GM19043 (cell line): ENCODE results near the gene GTPBP4.
A peak's percentile ranks its signal among the peaks of the same experiment; 100 is the strongest.

Source experiments
- ATAC-seq: cut with Tn5 transposase; IDR thresholded peaks from one replicate; pipeline ENCODE4 v1.9.1; 2021; ENCODE audit warnings: low read depth; ENCODE audit not compliant: unreplicated experiment

The GTPBP4 gene

GRCh38 chr10:987870-988666, at the start of gene GTPBP4:
Gene GTPBP4 (plus strand): TSS chr10:988434. CDS start chr10:988480, 46 bp downstream.
- peak; percentile 95 for ATAC-seq

GRCh38 chr10:938941-939678, 49.1 kb upstream of the GTPBP4 start:
- ATAC-seq, result no peak

DNA sequence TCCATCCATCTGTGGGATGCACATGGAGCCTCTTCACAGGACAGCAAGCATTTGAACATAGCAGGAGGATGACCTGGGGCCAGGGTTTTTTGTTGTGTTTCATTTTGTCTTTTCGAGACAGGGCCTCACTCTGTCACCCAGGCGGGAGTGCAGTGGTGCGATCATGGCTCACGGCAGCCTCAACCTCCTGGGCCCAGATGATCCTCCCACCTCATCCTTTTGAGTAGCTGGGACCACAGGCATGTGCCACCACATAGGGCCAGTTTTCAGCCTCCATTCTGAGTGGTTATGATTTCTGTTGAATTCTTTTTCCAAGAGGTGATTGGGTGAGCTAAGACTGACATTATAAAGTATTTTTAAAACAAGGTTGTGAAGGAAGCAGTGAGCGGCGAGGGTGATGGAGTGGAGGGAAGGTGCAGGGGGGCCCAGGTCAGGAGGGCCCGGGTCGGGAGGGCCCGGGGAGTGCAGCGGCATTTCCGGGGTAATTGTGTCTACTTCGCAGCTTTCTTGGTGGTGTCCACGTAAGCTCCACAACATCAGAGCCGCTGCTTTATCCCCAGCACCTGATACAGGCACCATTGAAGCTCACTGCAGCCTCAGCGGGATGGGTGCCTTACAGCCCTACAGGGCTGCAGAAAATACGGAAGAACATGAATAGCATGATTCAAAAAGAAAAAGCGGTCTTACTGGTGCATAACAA, 44.8 kb upstream of the GTPBP4 start:
- no peak for ATAC-seq

GRCh38 chr10:944034-944831, 44.0 kb upstream of the GTPBP4 start:
- no peak for ATAC-seq

- no peak for ATAC-seq
Measured at GRCh38 chr10:945778-946177, 42.5 kb upstream of the GTPBP4 start.

- no peak for ATAC-seq
Measured at GRCh38 chr10:947051-947450, 41.2 kb upstream of the GTPBP4 start.

GRCh38 chr10:947881-948280, 40.4 kb upstream of the GTPBP4 start:
- ATAC-seq, result no peak

GRCh38 chr10:948347-948746, 39.9 kb upstream of the GTPBP4 start:
- no peak for ATAC-seq

DNA sequence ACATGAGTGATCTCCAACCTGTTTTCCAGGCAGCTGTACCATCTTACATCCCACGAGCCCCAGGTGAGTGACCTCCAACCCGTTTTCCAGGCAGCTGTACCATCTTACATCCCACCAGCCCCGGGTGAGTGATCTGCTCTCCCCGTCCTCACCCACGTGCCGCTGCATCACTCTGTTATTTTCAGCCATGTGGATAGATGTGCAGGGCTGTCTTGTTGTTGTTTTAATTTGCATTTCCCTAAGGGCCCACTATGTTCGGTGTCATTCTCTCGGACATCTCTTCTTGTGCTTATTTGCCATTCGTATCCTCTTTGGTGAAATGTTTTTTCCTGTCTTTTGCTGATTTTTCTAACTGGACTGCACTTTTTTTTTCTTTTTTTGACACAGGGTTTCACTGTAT, 38.8 kb upstream of the GTPBP4 start:
- ATAC-seq, result no peak

DNA sequence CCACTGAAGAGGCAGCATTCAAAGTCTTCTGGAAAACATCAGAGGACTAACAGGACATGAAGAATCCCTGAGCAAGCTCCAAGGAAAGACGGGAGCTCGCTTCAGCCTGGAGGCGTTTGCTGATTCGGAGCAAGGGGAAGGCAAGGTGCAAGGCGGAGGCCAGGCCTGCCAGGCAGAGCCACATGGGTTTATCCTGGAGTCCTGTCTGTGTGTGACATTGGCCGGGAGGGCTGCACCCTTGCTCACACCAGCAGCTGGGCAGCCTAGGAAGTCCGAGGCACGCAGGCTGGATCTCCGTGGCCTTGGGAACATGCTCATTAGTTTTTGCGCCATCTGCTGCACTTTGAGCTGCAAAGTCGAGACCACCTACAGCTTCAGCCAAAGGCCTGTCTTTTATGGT, 34.4 kb upstream of the GTPBP4 start:
- no peak for ATAC-seq

DNA sequence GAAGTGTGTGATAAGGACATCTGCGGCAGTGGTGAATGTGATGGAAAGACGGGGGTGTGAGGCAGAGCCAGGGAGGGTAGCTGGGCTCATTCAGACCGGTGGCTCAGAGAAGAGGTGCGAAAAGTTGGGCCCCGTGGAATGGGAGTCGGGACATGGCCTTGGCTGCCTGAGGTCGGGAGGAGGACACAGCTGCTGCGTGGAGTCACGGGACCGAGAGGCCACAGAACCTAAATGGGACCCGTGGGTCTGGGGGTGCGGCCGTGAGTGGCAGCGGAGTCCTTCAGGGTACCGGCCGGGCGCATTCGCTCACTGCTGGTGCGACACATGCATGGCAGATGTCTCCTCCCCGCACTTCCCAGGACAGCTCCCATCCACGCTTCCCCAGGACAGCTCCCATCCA, 33.8 kb upstream of the GTPBP4 start:
- ATAC-seq, result no peak

DNA sequence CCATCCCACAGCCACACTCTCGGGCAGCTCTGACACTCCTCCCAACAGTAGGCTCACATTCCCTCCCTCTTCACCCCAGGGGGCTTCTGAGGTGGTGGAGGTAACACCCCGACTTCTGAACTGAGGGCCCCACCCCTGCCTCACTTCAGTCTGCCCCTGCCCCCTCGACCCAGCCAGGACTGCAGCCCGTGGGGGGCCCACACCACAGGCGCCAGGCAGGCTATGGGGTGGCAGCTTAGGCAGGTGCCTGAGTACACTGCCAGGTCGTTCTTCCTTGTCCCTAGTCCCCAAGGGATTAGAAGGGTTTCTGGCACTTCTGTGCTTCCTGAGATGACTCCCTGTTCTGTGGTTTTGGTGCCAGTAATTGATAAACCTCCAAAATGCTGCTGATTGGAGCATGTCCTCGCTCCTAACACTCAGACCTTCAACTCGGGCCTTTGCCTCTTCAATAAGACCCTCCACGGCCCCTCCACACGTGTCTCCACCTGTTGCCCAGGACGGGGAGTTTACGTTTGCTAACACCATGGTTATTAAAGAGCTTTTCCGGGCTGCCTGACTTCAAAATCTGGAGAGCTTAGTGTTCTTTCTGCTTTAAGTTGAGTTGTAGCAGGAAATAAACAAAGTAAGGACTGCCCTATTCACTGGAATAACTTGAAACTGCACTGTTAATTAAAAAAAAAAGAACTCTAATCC, 33.0 kb upstream of the GTPBP4 start:
- ATAC-seq, result no peak

DNA sequence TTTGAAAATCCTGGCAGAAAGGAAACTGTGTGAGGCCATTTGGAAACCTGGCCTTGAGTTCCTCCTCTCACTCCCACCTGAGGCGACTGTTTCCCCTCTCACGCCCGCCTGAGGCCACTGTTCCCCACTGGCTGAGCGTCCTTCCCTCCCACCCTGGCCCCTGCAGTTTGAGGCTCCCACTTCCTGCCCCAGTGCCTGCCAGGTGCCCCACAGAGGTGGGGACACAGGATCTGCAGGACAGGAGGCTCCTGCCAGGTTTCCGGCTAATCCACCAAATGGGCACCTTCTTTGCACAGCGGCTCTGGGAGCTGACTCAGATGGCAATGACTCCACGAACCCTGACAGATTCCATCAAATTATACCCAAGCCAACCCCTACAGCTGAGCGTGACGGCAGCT, 32.4 kb upstream of the GTPBP4 start:
- no peak for ATAC-seq

DNA sequence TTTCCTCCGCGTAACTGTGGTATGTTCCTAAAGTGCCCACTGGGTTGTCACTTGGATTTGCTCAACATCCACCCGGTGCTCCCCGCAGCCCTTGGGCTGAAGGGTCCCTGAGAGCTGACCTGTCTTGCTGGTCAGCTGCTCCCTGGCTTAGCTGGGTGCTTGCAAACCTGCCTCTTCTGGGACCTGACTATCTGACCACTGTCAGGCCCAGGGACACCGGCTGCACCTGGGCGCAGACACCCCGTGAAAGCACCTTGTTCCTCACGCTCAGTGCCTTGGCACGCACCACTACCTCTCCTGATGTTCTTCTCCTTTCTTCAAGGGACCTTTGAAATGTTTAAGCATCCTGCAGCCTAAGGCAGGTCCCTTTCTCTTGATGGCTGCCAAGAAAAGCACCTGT, 30.1 kb upstream of the GTPBP4 start:
- no peak for ATAC-seq

DNA sequence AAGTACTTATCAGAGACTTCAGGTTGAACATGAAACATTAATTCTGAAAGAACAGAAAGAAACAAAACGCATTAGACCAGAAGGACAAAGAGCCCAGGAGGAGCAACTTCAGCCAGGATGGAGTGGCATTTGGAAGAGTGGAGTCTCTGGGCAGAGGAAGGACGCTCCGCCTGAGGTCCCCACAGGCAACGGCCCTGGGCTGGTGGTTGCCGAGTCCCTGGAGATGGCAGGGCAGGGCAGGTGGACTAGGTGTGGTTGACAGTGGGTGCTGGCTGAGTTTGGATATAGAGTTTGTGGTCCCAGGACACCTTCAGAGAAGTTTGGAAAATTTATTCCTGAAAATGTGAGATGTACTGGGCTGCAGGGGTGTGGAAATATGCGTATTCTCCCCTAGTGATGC, 29.4 kb upstream of the GTPBP4 start:
- ATAC-seq, result no peak

DNA sequence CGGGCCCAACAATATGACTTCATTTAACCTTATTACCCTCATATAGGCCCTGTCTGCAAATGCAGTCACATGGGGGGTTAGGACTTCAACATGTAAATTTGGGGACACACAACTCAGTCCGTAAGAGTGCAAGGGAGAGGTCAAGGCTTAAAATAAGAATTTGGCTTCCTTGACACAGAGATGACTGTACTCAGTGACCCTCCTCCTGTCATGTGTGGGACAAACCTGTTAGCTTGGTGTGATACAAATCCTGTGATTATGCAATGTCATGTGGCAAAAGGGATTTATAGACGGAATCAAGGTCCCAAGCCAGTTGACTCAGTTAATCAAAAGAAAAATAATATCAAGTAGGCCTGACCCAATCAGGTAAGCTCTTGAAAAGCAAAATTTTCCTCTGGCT, 25.9 kb upstream of the GTPBP4 start:
- no peak for ATAC-seq

- no peak for ATAC-seq
Measured at GRCh38 chr10:963186-963585, 25.0 kb upstream of the GTPBP4 start.

DNA sequence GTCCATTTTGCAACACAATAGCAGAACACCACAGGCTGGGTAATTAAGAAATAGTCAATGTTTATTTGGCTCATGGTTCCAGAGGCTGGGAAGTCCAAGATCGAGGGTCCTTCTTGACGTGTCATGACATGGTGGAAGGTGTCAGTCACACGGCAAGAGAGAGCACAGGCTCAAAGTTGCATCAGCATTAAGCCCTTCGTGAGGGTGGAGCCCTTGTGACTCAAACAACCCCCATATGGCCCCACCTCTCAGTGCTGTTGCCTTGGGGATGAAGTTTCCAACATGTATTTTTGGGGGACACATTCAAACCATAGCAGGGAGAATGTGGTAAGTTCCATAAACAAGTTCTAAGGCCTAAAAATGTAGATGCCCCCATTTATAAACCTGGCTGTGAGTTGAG, 24.6 kb upstream of the GTPBP4 start:
- no peak for ATAC-seq

DNA sequence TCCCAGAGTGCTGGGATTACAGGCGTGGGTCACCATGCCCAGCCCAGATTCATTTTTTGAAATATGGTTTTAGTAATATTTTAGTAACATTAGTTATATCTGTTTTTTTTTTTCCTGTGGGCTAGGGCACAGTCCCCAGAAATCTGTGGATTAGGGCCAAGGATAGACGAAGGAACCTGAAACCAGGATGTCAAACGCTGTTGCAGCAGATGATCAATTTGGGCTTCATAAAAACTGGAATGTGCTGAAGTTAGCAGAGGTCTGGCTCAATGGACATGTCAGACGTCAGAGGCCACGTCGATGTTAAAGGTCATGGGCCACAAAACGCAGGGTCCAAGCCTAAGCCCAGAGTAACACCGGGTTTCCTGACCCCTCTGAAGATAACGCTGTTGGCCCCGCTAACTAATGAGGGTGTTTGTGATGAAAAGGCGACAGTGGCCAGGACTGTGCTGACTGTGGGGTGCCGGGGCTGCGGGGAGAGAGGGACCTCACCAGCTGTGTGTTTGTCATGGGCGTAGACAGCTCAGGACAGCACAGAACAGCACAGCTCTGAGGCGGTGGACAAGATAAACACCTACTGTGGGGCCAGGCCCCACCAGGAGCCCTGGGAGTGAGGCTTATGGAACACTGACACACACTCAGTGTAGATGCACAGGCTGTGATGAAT, 23.8 kb upstream of the GTPBP4 start:
- ATAC-seq, result no peak

- ATAC-seq, result no peak
Measured at GRCh38 chr10:964988-965417, 23.2 kb upstream of the GTPBP4 start.
